ENCODE measurements around the gene ERO1B.

DNA sequence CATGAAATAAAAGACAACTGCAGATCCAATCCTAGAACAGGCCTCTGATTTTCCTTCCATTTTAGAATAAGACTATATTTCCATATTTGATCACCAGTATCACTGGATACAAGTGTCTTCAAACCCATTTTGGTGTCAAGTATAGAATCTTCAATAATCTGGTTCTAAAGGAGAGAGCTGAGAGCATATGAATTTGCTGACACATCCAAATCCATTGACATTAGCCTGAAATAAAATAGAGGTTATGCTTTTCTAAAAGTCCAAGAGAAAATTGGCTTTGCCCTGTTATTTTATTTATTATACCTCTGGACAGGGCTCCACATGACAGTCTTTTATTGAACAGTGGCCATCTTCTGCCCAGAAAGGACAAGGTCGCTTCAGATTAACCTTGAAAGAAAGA lies 28.6 kb downstream of the ERO1B start:
- TF ChIP-seq, protein P1, sequence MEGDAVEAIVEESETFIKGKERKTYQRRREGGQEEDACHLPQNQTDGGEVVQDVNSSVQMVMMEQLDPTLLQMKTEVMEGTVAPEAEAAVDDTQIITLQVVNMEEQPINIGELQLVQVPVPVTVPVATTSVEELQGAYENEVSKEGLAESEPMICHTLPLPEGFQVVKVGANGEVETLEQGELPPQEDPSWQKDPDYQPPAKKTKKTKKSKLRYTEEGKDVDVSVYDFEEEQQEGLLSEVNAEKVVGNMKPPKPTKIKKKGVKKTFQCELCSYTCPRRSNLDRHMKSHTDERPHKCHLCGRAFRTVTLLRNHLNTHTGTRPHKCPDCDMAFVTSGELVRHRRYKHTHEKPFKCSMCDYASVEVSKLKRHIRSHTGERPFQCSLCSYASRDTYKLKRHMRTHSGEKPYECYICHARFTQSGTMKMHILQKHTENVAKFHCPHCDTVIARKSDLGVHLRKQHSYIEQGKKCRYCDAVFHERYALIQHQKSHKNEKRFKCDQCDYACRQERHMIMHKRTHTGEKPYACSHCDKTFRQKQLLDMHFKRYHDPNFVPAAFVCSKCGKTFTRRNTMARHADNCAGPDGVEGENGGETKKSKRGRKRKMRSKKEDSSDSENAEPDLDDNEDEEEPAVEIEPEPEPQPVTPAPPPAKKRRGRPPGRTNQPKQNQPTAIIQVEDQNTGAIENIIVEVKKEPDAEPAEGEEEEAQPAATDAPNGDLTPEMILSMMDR (IDR thresholded peaks at IDR 0.05), result no peak
- TF ChIP-seq POLR2A (IDR thresholded peaks at IDR 0.05), result no peak

All from lower leg skin (tissue), 3 donors.